K562 (cell line): Measurements from ENCODE around the gene LRFN3. TPM values are rescaled to one million over a fixed set of nuclear protein-coding genes. Genes with fewer than 3 reads are reported as not detected.

ENCODE experiments used
- FOXK2 ChIP-seq, 2 experiments: fragments of 450-650 bp; IDR thresholded peaks in 1 of 2; conservative IDR thresholded peaks in 1 of 2; 2 replicates each; pipeline ENCODE4 v1.6.1; 2016; ENCODE audit warnings: low read depth in 2 of 2, mild to moderate bottlenecking in 1 of 2
- KDM5B ChIP-seq: fragments of 200-600 bp; sonication (generic); IDR thresholded peaks from 2 replicates; pipeline ENCODE4 v1.6.1; 2012; ENCODE audit warnings: low read depth, mild to moderate bottlenecking, moderate library complexity, low read length, control low read depth, inconsistent platforms; ENCODE audit not compliant: insufficient replicate concordance
- LARP7 ChIP-seq: fragments of 450-650 bp; IDR thresholded peaks from 2 replicates; pipeline ENCODE4 v1.6.1; 2016
- MAZ ChIP-seq, 2 experiments: fragments of 450-650 bp in 1 of 2; sonication (generic) in 1 of 2; formaldehyde crosslinking; IDR thresholded peaks in 1 of 2; conservative IDR thresholded peaks in 1 of 2; 2 replicates each; pipeline versions ENCODE4 v1.4.0 to v1.5.0; 2020; ENCODE audit warnings: mild to moderate bottlenecking in 1 of 2, missing genetic modification reagents in 1 of 2
- MXI1 ChIP-seq: IDR thresholded peaks from 2 replicates; pipeline ENCODE4 v1.6.1; 2011; ENCODE audit warnings: low read depth, mild to moderate bottlenecking, improper control_type of control experiment, low read length
- RBBP5 ChIP-seq: fragments of 200-600 bp; sonication (generic); IDR thresholded peaks from 2 replicates; pipeline ENCODE4 v1.6.1; 2012; ENCODE audit warnings: borderline replicate concordance, mild to moderate bottlenecking, low read length, control low read depth, inconsistent platforms; ENCODE audit not compliant: insufficient read depth, poor library complexity, severe bottlenecking
- SIX5 ChIP-seq, 2 experiments: IDR thresholded peaks; 2 replicates each; pipeline ENCODE4 v1.6.1; 2011; ENCODE audit warnings: low read length in 2 of 2, borderline replicate concordance in 1 of 2, low read depth in 1 of 2, mild to moderate bottlenecking in 1 of 2, moderate library complexity in 1 of 2; ENCODE audit not compliant: insufficient read depth in 1 of 2
- VEZF1 ChIP-seq: fragments of 200-800 bp; sonication (Bioruptor generic); IDR thresholded peaks from 2 replicates; pipeline ENCODE4 v1.6.1; 2017; ENCODE audit warnings: missing genetic modification characterization, missing compliant biosample characterization
- ZBTB17 ChIP-seq: fragments of 450-650 bp; formaldehyde crosslinking; IDR thresholded peaks from 2 replicates; pipeline ENCODE4 v1.4.0; 2020; ENCODE audit warnings: mild to moderate bottlenecking
- ZBTB7A ChIP-seq: IDR thresholded peaks from 2 replicates; pipeline ENCODE4 v1.6.1; 2011; ENCODE audit warnings: low read depth, mild to moderate bottlenecking, low read length, moderate library complexity, borderline replicate concordance; ENCODE audit not compliant: control insufficient read depth
- ZNF121 ChIP-seq: sonication (generic); formaldehyde crosslinking; conservative IDR thresholded peaks from 2 replicates; pipeline ENCODE4 v1.8.0; 2022; ENCODE audit warnings: missing genetic modification reagents
- ZNF41 ChIP-seq: fragments of 250-450 bp; sonication (Bioruptor Pico); conservative IDR thresholded peaks from 2 replicates; pipeline ENCODE4 v1.4.0; 2020; ENCODE audit warnings: mild to moderate bottlenecking
- polyA plus RNA-seq, 8 experiments: library from polyadenylated mRNA; depleted of rRNA in 4 of 8; stranded (reverse) in 5 of 8; unstranded in 3 of 8; fragments of >200 nt; fragmentation: Nextera tagmentation in 2 of 8; fragmentation: Illumina TruSeq in 1 of 8; extraction: Ambion mirVana in 2 of 8; extraction: Trizol in 1 of 8; gene quantifications; 2 replicates each; pipeline versions ENCODE4 v1.2.1 to v1.2.3, GENCODE V29; 2011 to 2014; ENCODE audit warnings: inconsistent platforms in 1 of 8, missing spikeins in 1 of 8
- total RNA-seq, 7 experiments: library from RNA; depleted of rRNA in 6 of 7; stranded (reverse); fragments of >200 nt in 6 of 7; fragmentation: Illumina TruSeq in 2 of 7; extraction: Trizol in 2 of 7; gene quantifications; 2 replicates each; pipeline versions ENCODE4 v1.2.1 to v1.2.3, GENCODE V29; 2011 to 2021; ENCODE audit warnings: low replicate concordance in 1 of 7
- TF ChIP-seq, protein P1 (sequence below): fragments of 200-800 bp; sonication (Bioruptor generic); IDR thresholded peaks from 2 replicates; pipeline ENCODE4 v1.6.1; 2017; ENCODE audit warnings: missing genetic modification characterization, missing compliant biosample characterization
- TF ChIP-seq, protein P2 (sequence below): conservative IDR thresholded peaks from 2 replicates; pipeline ENCODE4 v1.6.1; 2011; ENCODE audit warnings: low read depth, mild to moderate bottlenecking, low read length; ENCODE audit not compliant: control insufficient read depth
- TF ChIP-seq, protein P3 (sequence below), 2 experiments: IDR thresholded peaks; 2 replicates each; pipeline ENCODE4 v1.6.1; 2011; ENCODE audit warnings: borderline replicate concordance in 1 of 2, control low read depth in 1 of 2, low read depth in 1 of 2, low read length in 1 of 2, mild to moderate bottlenecking in 1 of 2, mixed read lengths in 1 of 2, moderate library complexity in 1 of 2; ENCODE audit not compliant: insufficient read depth in 1 of 2, insufficient read length in 1 of 2, poor library complexity in 1 of 2, severe bottlenecking in 1 of 2; ENCODE audit errors: extremely low read depth in 1 of 2
- TF ChIP-seq, protein P4 (sequence below), 3 experiments: IDR thresholded peaks in 2 of 3; conservative IDR thresholded peaks in 1 of 3; 2 replicates each; pipeline ENCODE4 v1.5.1; 2011 to 2012; ENCODE audit warnings: low read length in 3 of 3, mild to moderate bottlenecking in 3 of 3, control low read depth in 2 of 3, improper control_type of control experiment in 1 of 3, inconsistent platforms in 1 of 3, low read depth in 1 of 3, mixed read lengths in 1 of 3, moderate library complexity in 1 of 3; ENCODE audit not compliant: insufficient read depth in 2 of 3

Gene LRFN3
- total and polyA plus RNA-seq, 9 of the 15 experiments (the other 6 are each of a cell fraction or from before 2014, with no cell fraction given) = 0.03 to 0.12 (median 0.11) TPM; not detected in 6

GRCh38 chr19:35931161-35931873 lies 4.9 kb upstream of the LRFN3 start (continued):
- peak; percentile 76 to 86 for TF ChIP-seq FOXK2 (conservative IDR thresholded peaks at IDR 0.05 in 1 of 2, IDR thresholded peaks at IDR 0.05 in 1 of 2; ENCODE audit: low read depth in 2 of 2)
- TF ChIP-seq SIX5 (IDR thresholded peaks at IDR 0.05; ENCODE audit: borderline replicate concordance in 1 of 2, insufficient read depth in 1 of 2, low read depth in 1 of 2, low read length in 2 of 2) = peak; percentile 68 to 74; a peak in 3 of 4 replicates
- no peak for TF ChIP-seq ZNF121 (CRISPR knock-in tag)
- TF ChIP-seq, protein P1, sequence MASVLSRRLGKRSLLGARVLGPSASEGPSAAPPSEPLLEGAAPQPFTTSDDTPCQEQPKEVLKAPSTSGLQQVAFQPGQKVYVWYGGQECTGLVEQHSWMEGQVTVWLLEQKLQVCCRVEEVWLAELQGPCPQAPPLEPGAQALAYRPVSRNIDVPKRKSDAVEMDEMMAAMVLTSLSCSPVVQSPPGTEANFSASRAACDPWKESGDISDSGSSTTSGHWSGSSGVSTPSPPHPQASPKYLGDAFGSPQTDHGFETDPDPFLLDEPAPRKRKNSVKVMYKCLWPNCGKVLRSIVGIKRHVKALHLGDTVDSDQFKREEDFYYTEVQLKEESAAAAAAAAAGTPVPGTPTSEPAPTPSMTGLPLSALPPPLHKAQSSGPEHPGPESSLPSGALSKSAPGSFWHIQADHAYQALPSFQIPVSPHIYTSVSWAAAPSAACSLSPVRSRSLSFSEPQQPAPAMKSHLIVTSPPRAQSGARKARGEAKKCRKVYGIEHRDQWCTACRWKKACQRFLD (CRISPR knock-in tag) = peak; percentile 73; the same call in 1 of the 2 replicates
- peak; percentile 45; the same call in 1 of the 2 replicates for TF ChIP-seq MXI1
- TF ChIP-seq ZBTB17 = peak; percentile 23; the same call in 1 of the 2 replicates
- TF ChIP-seq VEZF1 (CRISPR knock-in tag) = peak; percentile 61; the same call in 1 of the 2 replicates
- peak; percentile 35; the same call in 1 of the 2 replicates for TF ChIP-seq ZBTB7A
- TF ChIP-seq, protein P2, sequence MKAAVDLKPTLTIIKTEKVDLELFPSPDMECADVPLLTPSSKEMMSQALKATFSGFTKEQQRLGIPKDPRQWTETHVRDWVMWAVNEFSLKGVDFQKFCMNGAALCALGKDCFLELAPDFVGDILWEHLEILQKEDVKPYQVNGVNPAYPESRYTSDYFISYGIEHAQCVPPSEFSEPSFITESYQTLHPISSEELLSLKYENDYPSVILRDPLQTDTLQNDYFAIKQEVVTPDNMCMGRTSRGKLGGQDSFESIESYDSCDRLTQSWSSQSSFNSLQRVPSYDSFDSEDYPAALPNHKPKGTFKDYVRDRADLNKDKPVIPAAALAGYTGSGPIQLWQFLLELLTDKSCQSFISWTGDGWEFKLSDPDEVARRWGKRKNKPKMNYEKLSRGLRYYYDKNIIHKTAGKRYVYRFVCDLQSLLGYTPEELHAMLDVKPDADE = peak; percentile 89
- TF ChIP-seq, protein P3, sequence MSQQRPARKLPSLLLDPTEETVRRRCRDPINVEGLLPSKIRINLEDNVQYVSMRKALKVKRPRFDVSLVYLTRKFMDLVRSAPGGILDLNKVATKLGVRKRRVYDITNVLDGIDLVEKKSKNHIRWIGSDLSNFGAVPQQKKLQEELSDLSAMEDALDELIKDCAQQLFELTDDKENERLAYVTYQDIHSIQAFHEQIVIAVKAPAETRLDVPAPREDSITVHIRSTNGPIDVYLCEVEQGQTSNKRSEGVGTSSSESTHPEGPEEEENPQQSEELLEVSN (IDR thresholded peaks at IDR 0.05; ENCODE audit: borderline replicate concordance in 1 of 2, extremely low read depth in 1 of 2, insufficient read depth in 1 of 2, insufficient read length in 1 of 2, low read depth in 1 of 2, low read length in 1 of 2, poor library complexity in 1 of 2, severe bottlenecking in 1 of 2) = peak in 1 of 2 experiments; percentile 66
- no peak for TF ChIP-seq RBBP5
- TF ChIP-seq, protein P4, sequence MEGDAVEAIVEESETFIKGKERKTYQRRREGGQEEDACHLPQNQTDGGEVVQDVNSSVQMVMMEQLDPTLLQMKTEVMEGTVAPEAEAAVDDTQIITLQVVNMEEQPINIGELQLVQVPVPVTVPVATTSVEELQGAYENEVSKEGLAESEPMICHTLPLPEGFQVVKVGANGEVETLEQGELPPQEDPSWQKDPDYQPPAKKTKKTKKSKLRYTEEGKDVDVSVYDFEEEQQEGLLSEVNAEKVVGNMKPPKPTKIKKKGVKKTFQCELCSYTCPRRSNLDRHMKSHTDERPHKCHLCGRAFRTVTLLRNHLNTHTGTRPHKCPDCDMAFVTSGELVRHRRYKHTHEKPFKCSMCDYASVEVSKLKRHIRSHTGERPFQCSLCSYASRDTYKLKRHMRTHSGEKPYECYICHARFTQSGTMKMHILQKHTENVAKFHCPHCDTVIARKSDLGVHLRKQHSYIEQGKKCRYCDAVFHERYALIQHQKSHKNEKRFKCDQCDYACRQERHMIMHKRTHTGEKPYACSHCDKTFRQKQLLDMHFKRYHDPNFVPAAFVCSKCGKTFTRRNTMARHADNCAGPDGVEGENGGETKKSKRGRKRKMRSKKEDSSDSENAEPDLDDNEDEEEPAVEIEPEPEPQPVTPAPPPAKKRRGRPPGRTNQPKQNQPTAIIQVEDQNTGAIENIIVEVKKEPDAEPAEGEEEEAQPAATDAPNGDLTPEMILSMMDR (IDR thresholded peaks at IDR 0.05 in 2 of 3, conservative IDR thresholded peaks at IDR 0.05 in 1 of 3; ENCODE audit: insufficient read depth in 2 of 3, low read depth in 1 of 3, low read length in 3 of 3) = peak; percentile 95 to 98 (median 97)
- no peak for TF ChIP-seq ZNF41 (CRISPR knock-in tag)
- TF ChIP-seq KDM5B = peak; percentile 91
- TF ChIP-seq MAZ (CRISPR knock-in tag; conservative IDR thresholded peaks at IDR 0.05 in 1 of 2, IDR thresholded peaks at IDR 0.05 in 1 of 2) = peak; percentile 85 to 89
- TF ChIP-seq LARP7 = no peak
